K562 (cell line): ENCODE results near the gene RNASEH2A. TPM values are rescaled to one million over a fixed set of nuclear protein-coding genes. Genes with fewer than 3 reads are reported as not detected.

Experiments
- ARHGAP35 ChIP-seq: fragments of 450-650 bp; IDR thresholded peaks from 2 replicates; pipeline ENCODE4 v1.6.1; 2018; ENCODE audit not compliant: partially characterized antibody
- DNMT1 ChIP-seq: fragments of 450-650 bp; IDR thresholded peaks from 2 replicates; pipeline ENCODE4 v1.6.1; 2016; ENCODE audit warnings: antibody characterized with exemption, mild to moderate bottlenecking
- HDAC8 ChIP-seq: fragments of 450-650 bp; IDR thresholded peaks from 2 replicates; pipeline ENCODE4 v1.6.1; 2016; ENCODE audit warnings: mild to moderate bottlenecking, missing genetic modification characterization, moderate library complexity, missing compliant biosample characterization
- HNRNPL ChIP-seq: fragments of 200-400 bp; formaldehyde crosslinking; IDR thresholded peaks from 2 replicates; pipeline ENCODE4 v1.6.1; 2017; ENCODE audit warnings: low read depth, mild to moderate bottlenecking, low read length
- OTX1 ChIP-seq: fragments of 450-650 bp; formaldehyde crosslinking; IDR thresholded peaks from 2 replicates; pipeline ENCODE4 v1.4.0; 2022; ENCODE audit warnings: mild to moderate bottlenecking
- RBM34 ChIP-seq: fragments of 200-400 bp; formaldehyde crosslinking; IDR thresholded peaks from 2 replicates; pipeline ENCODE4 v1.6.1; 2018; ENCODE audit warnings: low read length, borderline replicate concordance; ENCODE audit not compliant: insufficient read depth
- RFX1 ChIP-seq: fragments of 450-650 bp; IDR thresholded peaks from 2 replicates; pipeline ENCODE4 v1.6.1; 2016; ENCODE audit warnings: mild to moderate bottlenecking, moderate library complexity
- TAF9B ChIP-seq: fragments of 450-650 bp; IDR thresholded peaks from 2 replicates; pipeline ENCODE4 v1.6.1; 2018; ENCODE audit warnings: mild to moderate bottlenecking; ENCODE audit not compliant: partially characterized antibody
- TBL1XR1 ChIP-seq, 2 experiments: IDR thresholded peaks; 2 replicates each; pipeline ENCODE4 v1.6.1; 2012; ENCODE audit warnings: improper control_type of control experiment in 2 of 2, low read length in 2 of 2, mild to moderate bottlenecking in 1 of 2
- YY1 ChIP-seq, 3 experiments: IDR thresholded peaks; 2 replicates each; pipeline ENCODE4 v1.6.1; 2011; ENCODE audit warnings: low read length in 2 of 3, mild to moderate bottlenecking in 2 of 3, moderate library complexity in 2 of 3, borderline replicate concordance in 1 of 3, control low read depth in 1 of 3, low read depth in 1 of 3; ENCODE audit not compliant: insufficient read depth in 3 of 3, insufficient replicate concordance in 2 of 3, control insufficient read depth in 1 of 3, insufficient read length in 1 of 3; ENCODE audit errors: extremely low read depth in 1 of 3
- ZNF407 ChIP-seq: fragments of 450-650 bp; IDR thresholded peaks from 2 replicates; pipeline ENCODE4 v1.6.1; 2016; ENCODE audit warnings: low read depth
- polyA plus RNA-seq, 8 experiments: library from polyadenylated mRNA; depleted of rRNA in 4 of 8; stranded (reverse) in 5 of 8; unstranded in 3 of 8; fragments of >200 nt; fragmentation: Nextera tagmentation in 2 of 8; fragmentation: Illumina TruSeq in 1 of 8; extraction: Ambion mirVana in 2 of 8; extraction: Trizol in 1 of 8; gene quantifications; 2 replicates each; pipeline versions ENCODE4 v1.2.1 to v1.2.3, GENCODE V29; 2011 to 2014; ENCODE audit warnings: inconsistent platforms in 1 of 8, missing spikeins in 1 of 8
- total RNA-seq, 7 experiments: library from RNA; depleted of rRNA in 6 of 7; stranded (reverse); fragments of >200 nt in 6 of 7; fragmentation: Illumina TruSeq in 2 of 7; extraction: Trizol in 2 of 7; gene quantifications; 2 replicates each; pipeline versions ENCODE4 v1.2.1 to v1.2.3, GENCODE V29; 2011 to 2021; ENCODE audit warnings: low replicate concordance in 1 of 7
- TF ChIP-seq, protein P1 (sequence below): sonication (generic); formaldehyde crosslinking; IDR thresholded peaks from 2 replicates; pipeline ENCODE4 v1.8.0; 2023; ENCODE audit warnings: mild to moderate bottlenecking, missing genetic modification reagents

RNASEH2A gene
- total and polyA plus RNA-seq, 9 of the 15 experiments (the other 6 are each of a cell fraction or from before 2014, with no cell fraction given): 22.3 to 78.0 (median 61.7) TPM

GRCh38 chr19:12784871-12785430 is 21.4 kb upstream of the RNASEH2A start (continued):
- TF ChIP-seq, protein P1, sequence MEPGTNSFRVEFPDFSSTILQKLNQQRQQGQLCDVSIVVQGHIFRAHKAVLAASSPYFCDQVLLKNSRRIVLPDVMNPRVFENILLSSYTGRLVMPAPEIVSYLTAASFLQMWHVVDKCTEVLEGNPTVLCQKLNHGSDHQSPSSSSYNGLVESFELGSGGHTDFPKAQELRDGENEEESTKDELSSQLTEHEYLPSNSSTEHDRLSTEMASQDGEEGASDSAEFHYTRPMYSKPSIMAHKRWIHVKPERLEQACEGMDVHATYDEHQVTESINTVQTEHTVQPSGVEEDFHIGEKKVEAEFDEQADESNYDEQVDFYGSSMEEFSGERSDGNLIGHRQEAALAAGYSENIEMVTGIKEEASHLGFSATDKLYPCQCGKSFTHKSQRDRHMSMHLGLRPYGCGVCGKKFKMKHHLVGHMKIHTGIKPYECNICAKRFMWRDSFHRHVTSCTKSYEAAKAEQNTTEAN: no peak
- no peak for TF ChIP-seq HNRNPL
- no peak for TF ChIP-seq RBM34
- no peak for TF ChIP-seq YY1 (IDR thresholded peaks at IDR 0.05; ENCODE audit: borderline replicate concordance in 1 of 3, control insufficient read depth in 1 of 3, extremely low read depth in 1 of 3, insufficient read depth in 3 of 3, insufficient read length in 1 of 3, insufficient replicate concordance in 2 of 3, low read depth in 1 of 3, low read length in 2 of 3)
- peak; percentile 5 for TF ChIP-seq ARHGAP35
- TF ChIP-seq TBL1XR1 (IDR thresholded peaks at IDR 0.05; ENCODE audit: low read length in 2 of 2): no peak
- TF ChIP-seq RFX1: no peak
- no peak for TF ChIP-seq ZNF407
- TF ChIP-seq HDAC8 (tag): no peak
- TF ChIP-seq TAF9B: no peak
- no peak for TF ChIP-seq DNMT1
- peak; percentile 77; the same call in 1 of the 2 replicates for TF ChIP-seq OTX1
